RWPE2 (cell line): ENCODE results near the gene CYSTM1.
A peak's percentile ranks its signal among the peaks of the same experiment; 100 is the strongest.

Experiments used
- ATAC-seq: fragments of 200-7000 bp; cut with Tn5 transposase; 3 replicates; pipeline ENCODE4 v1.9.1; 2021; ENCODE audit warnings: low read depth
- DNase-seq: peaks from one replicate; pipeline ENCODE4 v3.0.0-alpha.2; 2020; ENCODE audit warnings: low spot score
- H3K27ac ChIP-seq: fragments of 450-650 bp; 2 replicates; pipeline ENCODE4 v1.5.1; 2017; ENCODE audit warnings: mild to moderate bottlenecking; ENCODE audit not compliant: poor library complexity, severe bottlenecking
- H3K27me3 ChIP-seq: fragments of 250-450 bp; sonication (Bioruptor Pico); 2 replicates; pipeline ENCODE4 v1.5.1; 2021; ENCODE audit warnings: mild to moderate bottlenecking, moderate library complexity; ENCODE audit not compliant: insufficient read depth, poor library complexity, severe bottlenecking
- H3K36me3 ChIP-seq: fragments of 250-450 bp; sonication (Bioruptor Pico); 2 replicates; pipeline ENCODE4 v1.5.1; 2020; ENCODE audit warnings: low read depth, mild to moderate bottlenecking, moderate library complexity
- H3K4me1 ChIP-seq: fragments of 250-450 bp; sonication (Bioruptor Pico); 2 replicates; pipeline ENCODE4 v1.5.1; 2021; ENCODE audit warnings: mild to moderate bottlenecking, moderate library complexity; ENCODE audit not compliant: insufficient read depth, poor library complexity, severe bottlenecking
- H3K4me3 ChIP-seq: fragments of 250-450 bp; sonication (Bioruptor Pico); 2 replicates; pipeline ENCODE4 v1.5.1; 2021; ENCODE audit warnings: mild to moderate bottlenecking, moderate library complexity; ENCODE audit not compliant: severe bottlenecking
- H3K9me3 ChIP-seq: fragments of 250-450 bp; sonication (Bioruptor Pico); 2 replicates; pipeline ENCODE4 v1.5.1; 2021; ENCODE audit warnings: mild to moderate bottlenecking, moderate library complexity; ENCODE audit not compliant: severe bottlenecking
- CTCF ChIP-seq: fragments of 450-650 bp; IDR thresholded peaks from one replicate; pipeline ENCODE4 v1.5.1; 2017; ENCODE audit warnings: mild to moderate bottlenecking, moderate library complexity; ENCODE audit not compliant: poor library complexity, severe bottlenecking

CYSTM1 gene

DNA sequence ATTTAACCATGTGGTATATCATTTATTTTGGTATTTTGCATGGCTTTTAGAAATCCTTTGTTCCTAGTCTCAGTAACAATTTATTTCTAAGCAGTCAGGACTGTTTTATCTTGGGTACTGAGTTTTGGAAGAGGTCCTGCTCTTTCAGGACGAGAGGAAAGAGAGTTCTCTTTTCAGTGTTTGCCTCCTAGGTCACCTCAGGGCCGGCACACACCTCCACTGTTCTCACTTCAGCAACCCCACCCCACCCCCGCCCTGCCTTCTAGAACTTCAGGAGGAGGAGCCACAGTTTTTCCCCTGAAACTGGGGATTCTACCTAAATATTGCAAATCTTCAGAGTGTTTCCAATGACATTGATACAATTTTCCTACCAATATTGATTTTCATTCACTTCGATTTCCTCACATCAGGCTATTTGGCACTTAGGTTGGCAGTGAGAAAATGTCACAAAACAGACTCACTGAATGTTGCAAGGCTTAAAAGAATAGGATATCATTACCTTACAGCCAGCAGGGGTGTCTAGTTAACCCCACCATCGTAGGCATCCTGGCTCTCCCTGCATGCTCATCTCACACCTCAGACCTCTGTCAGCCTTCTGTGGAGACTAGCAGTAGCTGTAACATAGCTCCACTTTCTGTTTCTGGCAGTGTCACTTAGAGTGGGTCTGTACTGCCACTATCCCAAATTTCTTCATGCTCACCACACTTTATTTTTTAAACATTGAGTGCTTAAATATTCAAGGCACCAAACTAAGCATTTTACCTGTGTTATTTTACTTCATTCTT, 43.8 kb upstream of the CYSTM1 start:
- DNase-seq: peak; percentile 9
- Histone ChIP-seq H3K36me3 (no peaks in the 10 kb centered on the region), H3K4me1 (peaks cover 20% of the 10 kb centered on the region), H3K27me3 (no peaks in the 10 kb centered on the region), H3K4me3 (no peak overlapping the region), H3K9me3 (no peaks in the 10 kb centered on the region), H3K27ac (peak overlapping the region; percentile 80)
- TF ChIP-seq CTCF: no peak
- no peak for ATAC-seq

GRCh38 chr5:140131967-140132409, 43.0 kb upstream of the CYSTM1 start:
- Histone ChIP-seq H3K9me3 (no peaks in the 10 kb centered on the region), H3K27ac (peak overlapping the region; percentile 80), H3K27me3 (no peaks in the 10 kb centered on the region), H3K4me3 (no peak overlapping the region), H3K36me3 (no peaks in the 10 kb centered on the region), H3K4me1 (peaks cover 20% of the 10 kb centered on the region)
- TF ChIP-seq CTCF: no peak
- DNase-seq (peak; percentile 84), ATAC-seq (peak; percentile 98)

- no peak overlapping the region for H3K27ac ChIP-seq
- peaks cover 20% of the 10 kb centered on the region for H3K4me1 ChIP-seq
- no peak overlapping the region for H3K4me3 ChIP-seq
- DNase-seq (no peak), ATAC-seq (no peak)
- no peaks in the 10 kb centered on the region for H3K9me3 ChIP-seq
- no peaks in the 10 kb centered on the region for H3K27me3 ChIP-seq
- H3K36me3 ChIP-seq: no peaks in the 10 kb centered on the region
- TF ChIP-seq CTCF: no peak
Measured at GRCh38 chr5:140133514-140134167, 41.3 kb upstream of the CYSTM1 start.

- no peak for DNase-seq
- H3K4me3 ChIP-seq: no peak overlapping the region
- H3K4me1 ChIP-seq: peaks cover 20% of the 10 kb centered on the region
- H3K27me3 ChIP-seq: no peaks in the 10 kb centered on the region
- TF ChIP-seq CTCF: no peak
- H3K9me3 ChIP-seq: no peaks in the 10 kb centered on the region
- no peaks in the 10 kb centered on the region for H3K36me3 ChIP-seq
- no peak overlapping the region for H3K27ac ChIP-seq
- no peak for ATAC-seq
Measured at GRCh38 chr5:140134277-140134935, 40.6 kb upstream of the CYSTM1 start.
